Germinal center (tissue), 1 donor: ENCODE measurements around the gene MANSC4.
A peak's percentile ranks its signal among the peaks of the same experiment; 100 is the strongest.

Experiments
- DNase-seq: peaks from one replicate; pipeline ENCODE4 v3.0.0; 2012; ENCODE audit warnings: mixed read lengths, low spot score

The MANSC4 gene

DNA sequence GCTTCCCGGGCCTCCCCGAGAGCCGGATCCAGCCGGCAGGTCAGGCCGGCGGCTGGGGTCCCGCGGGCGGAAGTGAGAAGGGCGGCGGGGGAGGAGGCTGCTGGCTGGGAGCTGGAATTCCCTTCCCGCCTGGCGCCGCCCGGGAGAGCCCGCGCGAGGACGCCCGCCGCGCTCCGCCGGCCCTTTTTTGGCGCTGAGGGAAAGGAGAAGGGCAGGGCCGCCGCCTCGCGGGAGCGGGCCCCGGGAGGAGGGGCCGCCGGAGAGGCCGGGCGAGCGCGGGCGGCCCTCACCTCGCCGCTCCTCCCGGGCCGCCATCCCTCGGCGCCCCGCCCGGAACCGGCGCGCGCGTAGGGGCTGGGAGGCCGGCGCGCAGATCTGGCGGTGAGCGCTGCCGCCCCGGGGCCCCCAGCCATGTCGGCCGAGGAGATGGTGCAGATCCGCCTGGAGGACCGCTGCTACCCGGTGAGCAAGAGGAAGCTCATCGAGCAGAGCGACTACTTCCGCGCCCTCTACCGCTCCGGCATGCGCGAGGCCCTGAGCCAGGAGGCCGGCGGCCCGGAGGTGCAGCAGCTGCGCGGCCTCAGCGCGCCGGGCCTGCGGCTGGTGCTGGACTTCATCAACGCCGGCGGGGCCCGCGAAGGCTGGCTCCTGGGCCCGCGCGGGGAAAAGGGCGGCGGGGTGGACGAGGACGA lies at the start of gene MANSC4, which contains the start of gene KLHL42:
TSS of gene MANSC4 (minus strand) at position 317 of the 692 bp plus-strand sequence. CDS start 8,960 bp downstream, outside the sequence.
TSS of gene KLHL42 (plus strand) at position 314 of the 692 bp plus-strand sequence. CDS start at position 412, 98 bp downstream.
- DNase-seq: peak; percentile 79

GRCh38 chr12:27828196-27828595 lies 48.2 kb upstream of the MANSC4 start:
- no peak for DNase-seq

DNA sequence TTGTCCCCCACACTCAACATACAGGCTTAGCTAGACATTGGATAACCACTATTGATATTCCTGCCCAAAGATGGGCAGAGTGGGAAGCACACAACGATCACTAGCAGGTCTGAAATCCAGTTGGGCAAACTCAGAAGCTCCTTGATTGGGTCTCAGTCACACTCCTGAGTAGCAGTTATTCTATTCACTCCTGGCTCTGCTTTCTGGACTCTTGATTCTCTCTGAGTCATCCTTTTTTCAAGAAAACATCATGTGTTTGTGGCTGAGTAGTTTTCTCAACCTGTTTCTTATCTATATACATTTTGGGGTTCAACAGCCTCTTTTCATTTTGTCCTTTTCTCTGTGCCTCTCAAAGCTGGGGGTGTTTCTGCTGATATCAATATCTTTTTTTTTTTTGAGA lies 46.0 kb upstream of the MANSC4 start:
- DNase-seq: no peak

- DNase-seq: peak; percentile 82
Observed at GRCh38 chr12:27824126-27824842, 44.2 kb upstream of the MANSC4 start.

GRCh38 chr12:27823038-27823437 lies 43.0 kb upstream of the MANSC4 start:
- DNase-seq: no peak

- peak; percentile 66 for DNase-seq
Observed at GRCh38 chr12:27822076-27822712, 42.2 kb upstream of the MANSC4 start.

GRCh38 chr12:27821259-27821973 lies 41.4 kb upstream of the MANSC4 start:
- DNase-seq: peak; percentile 51

GRCh38 chr12:27820564-27820963 lies 40.5 kb upstream of the MANSC4 start:
- no peak for DNase-seq

DNA sequence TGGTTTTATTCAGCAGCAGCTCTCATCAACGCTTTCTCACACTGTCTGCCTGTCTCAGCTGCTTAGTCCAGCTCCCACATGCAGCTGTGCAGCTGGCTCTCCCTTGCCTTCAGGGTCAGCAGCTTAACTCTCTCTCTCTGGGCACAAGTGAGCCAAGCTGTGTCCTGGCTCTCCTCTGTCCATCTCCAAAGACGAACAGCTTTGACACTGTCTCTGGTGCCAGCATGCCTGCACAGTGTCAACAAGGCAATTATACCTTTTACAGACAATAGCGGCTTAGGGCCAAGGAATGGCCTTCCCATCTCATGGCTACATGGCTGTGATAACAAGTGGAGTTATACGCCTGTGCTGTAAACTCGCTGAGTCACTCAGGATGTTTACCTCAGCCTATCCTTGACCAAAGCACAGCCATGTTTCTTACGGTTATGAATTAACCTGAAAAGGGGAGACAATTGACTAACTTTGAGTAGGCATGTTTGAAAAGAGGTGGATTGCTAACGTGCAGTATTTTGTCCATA lies 38.4 kb upstream of the MANSC4 start:
- no peak for DNase-seq

DNA sequence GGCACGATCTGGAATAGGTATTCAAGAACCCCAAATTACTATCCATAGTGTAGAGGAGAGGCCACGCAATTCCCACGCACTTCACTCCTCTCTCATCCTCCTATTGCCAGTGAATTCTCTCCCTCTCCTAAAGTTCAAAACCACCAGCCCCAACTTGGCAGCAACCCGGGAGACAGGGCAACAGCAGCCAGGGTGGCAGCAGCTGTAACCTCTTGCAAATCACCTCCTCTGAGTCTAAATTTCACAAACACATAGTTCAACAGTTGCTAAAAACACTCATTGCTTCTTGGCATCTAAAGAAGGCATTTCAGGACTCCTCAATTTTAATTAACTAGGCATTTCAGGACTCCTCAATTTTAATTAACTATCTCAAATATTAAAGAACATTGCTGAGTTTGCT lies 37.7 kb upstream of the MANSC4 start:
- DNase-seq: no peak

GRCh38 chr12:27814851-27815591 lies 35.0 kb upstream of the MANSC4 start:
- no peak for DNase-seq

GRCh38 chr12:27814411-27814810 lies 34.4 kb upstream of the MANSC4 start:
- DNase-seq: no peak

- no peak for DNase-seq
Observed at GRCh38 chr12:27812502-27812901, 32.5 kb upstream of the MANSC4 start.

DNA sequence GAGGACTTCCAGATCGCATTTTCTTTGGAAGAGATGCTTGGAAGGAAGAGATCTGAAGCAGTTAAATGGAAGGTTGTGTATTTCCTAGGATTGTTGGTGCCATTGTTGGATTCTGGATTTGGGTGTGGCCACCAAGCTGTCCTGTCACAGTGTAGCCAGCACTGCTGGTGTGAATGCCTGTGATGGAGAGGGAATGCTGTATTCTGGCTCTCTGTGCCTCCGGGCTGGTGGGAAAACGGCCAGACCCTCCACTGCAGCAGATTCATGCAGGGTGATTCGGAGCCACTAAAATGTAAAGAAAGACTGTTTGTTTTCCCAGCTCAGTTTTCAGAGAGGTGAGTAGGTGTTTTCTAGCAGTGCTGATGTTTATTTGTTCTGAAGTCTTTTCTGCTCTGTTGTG lies 30.7 kb upstream of the MANSC4 start:
- DNase-seq: no peak

DNA sequence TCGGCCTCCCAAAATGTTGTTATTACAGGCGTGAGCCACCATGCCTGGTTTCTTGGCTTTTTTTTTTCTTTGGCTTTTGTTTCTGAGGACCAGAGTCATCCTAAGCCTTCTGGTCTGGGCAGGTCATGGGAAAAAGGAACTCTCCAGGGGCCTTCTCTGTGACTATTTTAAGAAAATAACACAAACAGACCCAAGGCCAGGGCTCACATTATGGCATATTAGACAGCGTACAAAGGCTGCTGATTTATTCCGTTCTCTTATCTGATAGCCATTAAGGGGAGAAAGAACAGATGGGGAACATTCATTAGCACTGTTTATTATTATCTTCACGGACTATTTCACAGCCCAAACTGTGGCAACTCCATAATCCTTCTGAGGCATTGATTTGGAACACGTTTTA lies 28.8 kb upstream of the MANSC4 start:
- no peak for DNase-seq

DNA sequence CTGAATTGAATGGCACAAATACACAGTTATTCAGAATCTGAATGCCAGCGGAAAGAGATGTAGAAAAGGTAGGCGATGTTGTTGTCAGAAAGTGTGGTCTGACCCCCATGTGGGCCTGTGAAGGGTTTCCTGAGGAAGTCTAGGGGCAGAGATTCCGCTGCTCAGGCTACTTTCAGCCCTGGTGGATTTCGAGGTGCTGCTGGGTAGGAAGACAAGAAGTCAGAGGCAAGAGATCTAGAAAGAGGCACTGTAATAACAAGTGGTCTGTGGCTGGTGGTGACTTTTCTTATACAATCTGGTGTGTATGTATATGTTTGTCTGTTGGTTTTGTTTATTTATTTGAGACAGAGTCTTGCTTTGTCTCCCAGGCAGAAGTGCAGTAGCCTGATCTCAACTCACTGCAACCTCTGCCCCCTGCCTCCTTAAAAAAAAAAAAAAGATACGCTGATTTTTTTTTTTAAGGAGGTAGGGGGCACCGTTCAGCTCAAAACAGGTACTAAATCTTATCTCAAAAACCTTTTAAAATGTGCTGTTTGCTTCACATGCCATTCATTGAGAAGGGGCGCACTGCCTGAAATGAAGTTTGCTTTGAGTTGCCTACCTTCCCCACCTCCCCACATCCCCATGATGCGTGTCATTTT lies 27.1 kb upstream of the MANSC4 start:
- no peak for DNase-seq

GRCh38 chr12:27806259-27806658 lies 26.2 kb upstream of the MANSC4 start:
- no peak for DNase-seq

- no peak for DNase-seq
Observed at GRCh38 chr12:27805238-27805637, 25.2 kb upstream of the MANSC4 start.

DNA sequence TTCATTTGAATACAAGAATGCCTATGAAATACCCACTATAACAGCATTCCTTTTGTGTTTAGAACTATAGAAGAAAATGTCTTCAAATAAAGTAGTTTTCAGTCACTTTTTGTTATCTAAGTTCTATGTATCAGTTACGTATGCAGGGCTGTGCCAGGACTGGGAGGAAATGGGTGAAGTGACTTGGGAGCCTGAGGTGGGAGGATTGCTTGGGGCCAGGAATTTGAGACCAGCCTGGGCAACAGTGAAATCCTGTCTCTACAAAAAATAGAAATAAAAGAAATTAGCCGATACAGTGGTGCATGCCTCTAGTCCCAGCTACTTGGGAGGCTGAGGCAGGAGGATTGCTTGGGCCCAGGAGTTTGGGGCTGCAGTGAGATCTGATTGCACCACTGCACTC lies 22.9 kb upstream of the MANSC4 start:
- no peak for DNase-seq

DNA sequence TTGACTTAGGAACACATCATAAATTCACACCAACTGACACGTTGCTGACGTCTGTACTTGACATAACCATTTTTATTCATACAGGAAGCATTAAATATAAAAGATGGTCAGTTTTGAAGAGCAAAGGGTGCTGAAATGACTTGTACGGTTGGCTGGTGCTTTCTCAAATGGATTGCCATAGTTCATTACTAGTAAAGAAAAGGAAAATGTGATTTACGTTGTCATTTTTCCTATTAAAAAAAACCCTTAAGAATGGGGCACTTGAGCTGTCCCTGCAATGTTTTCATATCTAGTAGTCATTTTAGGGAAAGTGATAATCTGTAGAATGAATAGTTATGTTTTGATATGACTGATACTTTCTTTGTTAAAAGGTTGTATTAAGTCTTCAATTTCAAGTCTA lies 22.5 kb upstream of the MANSC4 start:
- no peak for DNase-seq

DNA sequence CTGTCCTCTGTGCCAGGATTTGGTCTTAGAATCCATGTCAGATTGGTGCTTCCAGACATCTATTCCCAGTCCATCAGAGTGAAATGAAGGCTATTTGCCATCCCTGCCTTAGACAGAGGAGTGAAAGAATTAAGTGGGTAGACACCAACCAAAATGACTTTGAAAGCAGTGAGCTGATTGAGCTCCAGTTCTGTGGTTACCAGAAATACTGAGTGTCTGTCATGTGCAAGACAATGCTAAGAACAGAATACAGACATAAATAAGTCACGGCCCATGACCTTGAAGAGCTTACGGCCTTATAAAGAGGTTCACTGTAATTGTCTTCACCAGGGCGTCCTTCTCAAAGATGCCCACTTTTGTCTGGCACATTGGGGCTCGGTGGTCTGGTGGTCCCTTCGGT lies 21.6 kb upstream of the MANSC4 start:
- DNase-seq: no peak
